Stimulated activated CD4-positive, alpha-beta T cell treated with anti-CD3 and anti-CD28 coated beads, Interleukin-1b, Interleukin-23, amount 100 ng/mL, for 4 hours (primary cell): Measurements from ENCODE around the gene FCGBP.
A peak's percentile ranks its signal among the peaks of the same experiment; 100 is the strongest.
"Not testable (repeated sequence)": the region's sequence is repeated elsewhere in the genome, so short reads cannot be mapped to it uniquely, and the experiment has no call there.

Source experiments
- DNase-seq, 2 donors: peaks; one replicate each; pipeline ENCODE4 v3.0.0-alpha.2; 2020; ENCODE audit warnings: low read depth in 2 of 2

The FCGBP gene

DNA sequence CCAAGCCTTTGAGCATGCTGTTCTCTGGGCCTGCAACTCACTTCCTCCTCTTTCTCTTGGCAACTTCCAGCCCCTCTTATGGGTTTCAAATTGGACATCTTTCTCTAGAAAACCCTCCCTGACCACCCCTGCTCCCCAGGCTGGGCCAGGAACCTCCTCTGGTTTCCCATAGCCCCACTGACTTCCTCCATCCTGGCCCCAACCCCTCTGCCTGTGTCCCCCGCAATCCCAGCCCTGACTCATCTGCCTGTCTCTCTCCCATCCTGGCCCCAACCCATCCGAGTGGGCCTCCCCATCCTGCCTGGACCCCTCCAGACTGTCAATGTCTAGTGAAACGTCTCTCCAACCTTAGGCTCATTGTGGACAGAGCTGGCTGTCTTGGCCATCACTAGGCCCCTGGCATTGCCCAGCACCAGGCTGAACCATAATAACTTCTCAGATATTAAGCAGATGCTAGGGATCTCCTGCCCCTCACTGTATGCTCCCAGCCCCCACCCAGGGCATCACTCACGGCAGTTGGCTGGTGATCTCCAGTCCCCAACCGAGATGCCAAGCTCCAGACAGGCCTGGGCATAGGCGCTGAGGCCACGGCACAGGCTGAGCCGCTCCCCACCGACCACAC is 16.8 kb downstream of the FCGBP start:
- DNase-seq = no peak

DNA sequence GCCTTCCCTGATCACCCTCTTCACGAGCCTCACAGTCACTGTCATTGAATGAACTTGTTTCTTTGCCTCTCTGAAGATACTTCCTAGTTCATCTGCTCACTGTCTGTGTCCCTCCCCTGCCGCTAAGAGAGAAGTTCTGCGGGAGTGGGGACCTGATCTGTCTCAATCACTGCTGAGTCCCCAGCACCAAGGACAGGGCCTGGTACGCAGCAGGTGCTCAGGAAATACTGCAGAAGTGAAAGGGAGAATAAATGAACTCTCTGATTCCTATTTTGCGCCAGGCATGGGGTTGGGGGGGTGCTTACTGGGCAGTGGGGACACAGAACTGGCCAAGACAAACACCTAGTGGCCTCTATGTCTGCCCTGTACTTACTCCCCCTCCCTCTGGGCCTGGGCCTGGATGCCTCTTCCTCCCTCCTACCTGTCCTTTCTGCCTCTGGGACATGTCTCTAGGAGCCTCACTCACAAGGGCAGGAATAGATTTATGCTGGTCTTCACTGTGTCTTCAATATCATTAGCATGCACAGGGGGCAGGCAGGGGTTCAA is 17.5 kb downstream of the FCGBP start:
- no peak for DNase-seq

DNA sequence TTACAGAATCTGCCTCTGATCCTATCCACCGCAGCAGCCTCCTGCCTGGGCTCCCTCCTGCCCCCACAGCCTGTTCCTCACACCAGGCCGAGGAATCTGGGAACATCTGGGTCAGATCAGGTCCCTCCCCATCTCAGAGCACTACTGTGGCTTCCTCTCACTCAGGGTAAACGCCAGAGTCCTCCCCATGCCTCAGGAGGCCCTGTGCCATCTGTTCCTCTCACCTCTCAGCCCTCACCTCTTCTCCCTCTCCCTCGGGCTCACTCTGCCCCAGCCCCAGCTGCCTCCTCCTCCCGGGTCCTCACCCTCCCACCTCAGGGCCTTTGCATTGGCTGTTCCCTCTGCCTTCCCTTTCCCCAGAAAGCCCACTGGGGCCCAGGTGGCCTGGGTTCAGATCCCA is 18.2 kb downstream of the FCGBP start:
- no peak for DNase-seq

DNA sequence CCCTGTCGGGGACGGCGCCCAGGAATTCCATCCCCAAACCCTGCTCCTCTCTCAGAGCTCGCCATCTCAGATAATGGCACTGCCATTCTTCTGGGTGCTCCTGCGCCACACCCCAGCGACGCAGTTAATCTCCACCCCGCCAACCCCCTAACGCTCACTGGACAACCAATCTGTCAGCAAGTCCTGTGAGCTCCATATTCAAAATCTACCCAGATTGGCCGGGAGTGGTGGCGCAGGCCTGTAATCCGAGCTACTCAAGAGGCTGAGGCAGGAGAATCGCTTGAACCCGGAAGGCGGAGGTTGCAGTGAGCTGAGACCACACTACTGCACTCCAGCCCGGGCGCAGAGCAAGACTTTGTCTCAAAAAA is 18.6 kb downstream of the FCGBP start:
- DNase-seq = no peak

DNA sequence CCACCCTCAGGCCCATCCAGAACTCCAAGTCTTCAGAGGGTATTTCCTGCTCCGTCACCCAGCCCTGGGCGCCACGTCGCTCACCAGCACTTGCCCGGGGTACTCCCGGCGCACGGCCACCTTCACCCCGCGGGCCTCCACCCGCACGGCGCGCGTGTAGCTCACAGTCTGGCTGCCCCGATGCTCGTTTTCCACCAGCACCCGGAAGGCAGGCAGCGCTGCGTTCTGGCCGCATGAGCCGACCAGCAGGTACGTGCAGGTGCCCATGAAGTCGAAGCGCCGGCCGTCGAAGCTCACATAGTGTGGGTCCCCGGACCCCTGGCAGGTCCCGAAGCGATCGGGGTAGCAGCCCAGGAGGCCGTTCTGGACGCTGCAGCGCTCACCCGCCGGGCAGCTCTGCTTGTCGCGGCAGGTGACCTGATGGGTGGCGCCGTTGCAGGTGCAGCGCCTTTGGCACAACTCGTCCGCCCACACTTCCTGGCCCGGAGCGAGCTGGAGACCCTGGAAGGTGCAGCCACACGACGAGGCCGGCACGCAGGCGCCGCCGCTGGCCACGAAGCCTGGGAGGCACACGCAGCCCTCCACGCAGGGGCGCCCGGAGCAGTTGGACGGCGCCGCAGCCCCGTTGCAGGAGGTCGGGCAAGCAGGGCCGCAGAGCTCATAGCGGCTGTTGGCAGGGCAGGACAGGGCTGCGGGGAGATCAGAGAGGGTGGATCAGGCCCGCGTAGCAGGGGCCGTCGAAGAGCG is 19.2 kb downstream of the FCGBP start:
- DNase-seq = no peak

DNA sequence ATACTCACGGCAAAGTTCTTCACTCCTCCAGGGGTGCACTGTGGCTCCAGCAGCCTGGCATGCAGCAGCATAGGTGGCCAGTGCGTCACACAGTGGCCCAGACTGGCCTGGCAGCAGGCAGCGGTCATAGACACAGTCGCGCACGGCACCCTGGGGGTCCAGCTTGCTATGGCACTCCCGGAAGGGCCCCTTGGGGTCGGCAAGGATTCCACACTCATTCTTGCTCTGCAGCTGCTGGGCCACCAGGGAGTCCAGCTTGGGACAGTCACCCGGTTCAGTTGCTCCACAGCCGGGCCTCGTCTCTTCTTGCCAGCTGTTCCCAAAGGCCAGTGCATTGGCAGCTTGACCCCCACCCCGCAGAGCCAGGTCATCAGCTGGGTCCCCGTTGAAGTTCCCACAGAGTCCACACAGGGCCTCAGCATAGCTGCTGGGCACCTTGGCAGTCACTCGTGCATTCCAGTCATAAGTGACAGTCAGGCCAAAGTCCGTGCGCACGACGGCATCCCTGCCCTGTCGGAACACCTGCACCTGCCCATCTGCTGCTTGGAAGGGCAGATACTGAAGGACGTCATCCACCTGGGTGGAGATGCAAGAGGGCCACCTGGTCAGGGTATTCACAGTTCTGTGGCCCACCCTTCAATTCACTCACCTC is 20.6 kb downstream of the FCGBP start:
- no peak for DNase-seq

DNA sequence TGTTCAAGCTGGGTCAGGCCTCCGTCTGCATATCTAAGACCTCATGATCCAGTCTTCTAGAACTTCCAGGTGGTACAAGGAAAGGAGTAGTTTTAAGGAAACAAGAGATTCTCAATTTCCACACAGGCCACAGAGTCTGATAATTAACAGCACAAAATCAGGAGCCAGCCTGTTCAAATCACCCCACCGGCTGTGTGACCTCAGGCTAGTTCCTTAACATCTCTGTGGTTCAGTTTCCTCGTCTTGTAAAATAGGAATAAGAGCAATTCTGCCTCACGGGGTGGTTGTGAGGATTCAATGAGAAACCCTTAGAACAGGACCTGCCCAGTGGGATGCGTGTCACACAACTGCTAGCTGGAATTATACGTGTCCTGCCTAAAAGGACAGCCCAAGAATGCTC is 25.6 kb downstream of the FCGBP start:
- no peak for DNase-seq

DNA sequence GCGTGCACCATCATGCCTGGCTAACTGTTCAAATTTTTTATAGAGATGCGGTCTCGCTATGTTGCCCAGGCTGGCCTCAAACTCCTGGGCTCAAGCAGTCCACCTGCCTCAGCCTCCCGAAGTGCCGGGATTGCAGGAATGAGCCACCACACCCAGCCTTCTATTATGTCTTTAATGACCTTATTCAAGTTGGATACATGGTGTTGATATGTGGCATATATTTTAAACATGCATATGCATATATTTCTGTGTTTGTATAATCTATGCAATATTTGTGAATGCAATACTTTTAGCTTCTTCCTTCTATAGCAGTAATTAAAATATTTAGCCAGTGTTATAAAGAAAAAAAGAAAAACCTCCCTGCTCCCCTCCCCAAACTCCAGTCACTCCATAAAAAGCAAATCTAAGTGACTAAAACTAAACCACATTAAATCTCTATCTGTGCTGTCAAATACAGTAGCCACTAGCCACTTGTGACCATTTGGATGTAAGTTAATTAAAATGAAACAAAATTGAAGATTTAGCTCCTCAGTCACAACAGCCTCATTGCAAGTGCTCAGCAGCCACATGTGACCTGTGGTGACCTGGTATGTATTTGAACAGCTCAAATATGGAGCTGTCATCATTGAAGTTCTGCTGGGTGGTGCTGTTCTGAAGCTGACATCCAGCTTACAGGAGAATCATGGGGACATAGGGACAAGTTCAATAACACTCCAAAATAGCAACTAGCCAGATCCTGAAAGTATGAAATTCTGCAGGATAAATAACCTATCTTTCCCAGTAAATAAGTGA is 27.4 kb downstream of the FCGBP start:
- DNase-seq = no peak

GRCh38 chr19:39906283-39906682 is 28.2 kb downstream of the FCGBP start:
- DNase-seq = no peak

GRCh38 chr19:39903486-39904091 is 30.8 kb downstream of the FCGBP start:
- DNase-seq = not testable (repeated sequence)

- not testable (repeated sequence) for DNase-seq
Observed at GRCh38 chr19:39902326-39902725, 32.1 kb downstream of the FCGBP start.

DNA sequence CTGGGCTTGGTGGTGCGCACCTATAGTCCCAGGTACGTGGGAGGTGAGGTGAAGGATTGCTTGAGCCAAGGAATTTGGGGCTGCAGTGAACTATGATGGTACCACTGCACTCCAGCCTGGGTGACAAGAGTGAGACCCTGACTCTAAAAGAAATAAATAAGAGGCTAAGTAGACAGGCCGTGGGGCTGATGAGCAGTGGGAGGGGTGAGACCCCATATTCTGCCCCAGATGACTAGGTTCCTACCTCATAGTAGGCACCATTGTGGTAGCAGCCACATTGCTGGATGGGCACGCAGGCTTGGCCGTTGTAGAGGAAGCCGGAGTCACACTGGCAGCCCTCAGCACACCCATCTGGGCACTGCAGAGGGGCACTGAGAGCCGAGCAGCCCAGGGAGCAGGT is 32.8 kb downstream of the FCGBP start:
- DNase-seq = not testable (repeated sequence)

GRCh38 chr19:39898858-39899257 is 35.6 kb downstream of the FCGBP start:
- not testable (repeated sequence) for DNase-seq

GRCh38 chr19:39897511-39898245 is 36.8 kb downstream of the FCGBP start:
- peak in 1 of 2 donors; percentile 34 for DNase-seq

- not testable (repeated sequence) for DNase-seq
Observed at GRCh38 chr19:39895096-39895495, 39.3 kb downstream of the FCGBP start.

GRCh38 chr19:39894236-39894606 is 40.2 kb downstream of the FCGBP start:
- DNase-seq = not testable (repeated sequence)

DNA sequence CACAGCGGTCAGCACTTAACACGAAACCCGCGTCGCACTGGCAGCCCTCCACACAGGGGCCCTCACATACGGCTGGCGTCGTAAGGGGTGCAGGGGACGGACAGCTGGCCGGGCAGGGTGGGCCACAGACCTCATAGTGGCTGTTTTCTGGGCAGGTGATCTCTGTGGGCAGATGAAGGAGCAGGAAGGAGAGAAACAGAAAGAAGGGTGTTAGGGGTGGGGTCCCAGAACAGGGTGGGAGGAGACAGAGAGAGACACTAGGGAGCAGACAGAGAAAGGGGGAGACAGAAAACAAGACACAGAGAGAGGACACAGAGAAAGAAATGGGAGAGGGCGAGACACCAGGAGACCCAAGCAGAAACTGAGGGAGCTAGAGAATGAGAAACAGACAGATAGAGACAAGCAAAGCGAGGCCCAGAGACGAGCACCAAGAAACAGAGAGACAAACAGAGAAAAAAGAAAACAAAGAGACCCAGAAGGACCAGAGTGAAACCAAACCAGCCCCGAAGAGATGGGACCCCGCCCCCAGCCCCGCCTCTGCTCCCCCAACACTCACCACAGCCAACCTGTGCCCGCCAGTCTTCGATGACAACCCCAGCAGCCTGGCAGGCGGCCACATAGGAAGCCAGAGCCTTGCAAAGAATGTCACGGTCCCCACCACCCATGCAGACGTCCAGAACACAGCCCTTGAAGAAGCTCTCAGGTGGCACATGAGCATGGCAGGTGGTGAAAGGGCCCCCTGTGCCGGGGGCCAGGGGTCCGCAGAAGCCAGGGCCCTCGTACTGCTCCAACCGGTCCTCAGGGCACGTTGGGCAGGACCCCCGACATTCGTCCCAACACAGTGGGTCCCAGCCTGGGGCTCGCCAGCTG is 40.8 kb downstream of the FCGBP start:
- DNase-seq = peak in 1 of 2 donors; percentile 28

DNA sequence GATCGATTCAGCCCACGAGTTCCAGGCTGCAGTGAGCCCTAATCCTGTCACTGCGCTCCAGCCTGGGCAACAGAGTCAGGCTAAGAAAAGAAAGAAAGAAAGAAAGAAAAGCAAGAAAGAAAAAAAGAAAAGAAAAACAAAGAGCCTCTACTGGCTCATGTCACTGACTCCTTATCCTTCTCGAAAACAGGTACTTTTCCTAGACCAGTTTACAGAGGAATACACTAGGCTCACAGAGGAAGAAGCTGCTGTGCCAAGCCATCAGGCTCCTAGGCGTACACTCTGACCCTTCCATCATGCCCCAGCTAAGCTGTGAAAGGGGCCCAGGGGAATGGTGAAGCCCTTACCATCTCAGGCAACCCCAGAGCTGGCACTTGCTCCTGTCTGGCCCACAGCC is 41.9 kb downstream of the FCGBP start:
- not testable (repeated sequence) for DNase-seq

DNA sequence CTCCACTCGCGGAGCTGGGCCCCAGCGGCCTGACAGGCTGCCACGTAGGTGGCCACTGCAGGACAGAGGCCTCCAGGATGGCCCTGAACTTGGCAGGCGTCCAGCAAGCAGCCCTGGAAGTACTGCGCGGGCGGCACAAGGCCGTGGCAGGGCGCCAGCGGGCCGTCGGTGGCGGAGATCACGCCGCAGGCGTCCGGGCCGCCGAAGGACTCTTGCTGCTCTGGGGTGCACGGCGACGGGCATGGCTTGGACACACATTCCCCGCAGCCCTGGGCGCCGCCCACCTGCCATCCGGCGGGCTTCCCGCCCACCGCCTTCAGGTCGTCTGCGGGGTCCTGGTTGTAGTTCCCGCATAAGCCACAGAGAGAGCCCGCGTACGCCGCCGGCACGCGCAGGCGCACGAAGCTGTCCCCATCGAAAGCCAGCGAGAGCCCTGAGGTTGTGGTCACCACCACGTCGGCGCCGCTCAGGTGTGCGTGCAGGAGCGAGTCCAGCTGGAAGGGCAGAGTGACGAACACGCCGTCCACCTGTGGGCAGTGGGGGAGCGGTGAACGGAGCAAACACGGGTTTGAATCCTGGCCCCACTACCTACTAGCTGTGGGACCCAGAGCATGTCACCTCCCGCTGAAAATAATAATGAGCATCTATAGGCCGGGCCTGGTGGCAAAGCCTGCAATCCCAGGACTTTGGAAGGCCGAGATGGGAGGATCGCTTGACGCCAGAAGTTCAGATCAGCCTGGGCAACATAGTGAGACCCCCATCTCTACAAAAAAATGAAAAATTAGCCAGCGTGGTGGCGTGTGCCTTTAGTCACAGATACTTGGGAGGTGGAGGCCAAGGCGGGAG is 42.6 kb downstream of the FCGBP start:
- not testable (repeated sequence) for DNase-seq
